GM19438 (cell line): ENCODE data around the gene PATE3.

Source experiments
- ATAC-seq: cut with Tn5 transposase; IDR thresholded peaks from one replicate; pipeline ENCODE4 v1.9.1; 2021; ENCODE audit warnings: low read depth; ENCODE audit not compliant: unreplicated experiment

Gene PATE3

GRCh38 chr11:125835748-125836147 lies 47.8 kb downstream of the PATE3 start:
- ATAC-seq, result no peak
